AG04450 (cell line): ENCODE data around the gene ESPNL. TPM values are rescaled to one million over a fixed set of nuclear protein-coding genes. Genes with fewer than 3 reads are reported as not detected.

Source experiments
- CTCF ChIA-PET: fragments of 300-600, 350-600 bp; formaldehyde crosslinking; extraction: SDS; loops from one replicate; lab custom pipeline; 2022; ENCODE audit warnings: antibody characterized with exemption, inconsistent platforms; lab: Charles Lee
- POLR2A ChIA-PET: fragments of 350-600 bp; formaldehyde crosslinking; extraction: SDS; loops from one replicate; lab custom pipeline; 2021; ENCODE audit warnings: antibody characterized with exemption, inconsistent platforms; lab: Yijun Ruan, JAX
- DNase-seq: peaks from one replicate; pipeline ENCODE4 v3.0.0-alpha.2; 2011; ENCODE audit warnings: low read depth, low spot score
- H3K27ac ChIP-seq: one replicate; pipeline ENCODE4 v1.5.1; 2012; ENCODE audit warnings: low read depth, low read length, control low read depth
- H3K27me3 ChIP-seq: one replicate; pipeline ENCODE4 v1.6.0; 2012; ENCODE audit warnings: low read length; ENCODE audit not compliant: control insufficient read depth, insufficient read depth
- H3K4me3 ChIP-seq: 2 replicates; pipeline ENCODE4 v1.5.1; 2011; ENCODE audit warnings: mild to moderate bottlenecking, low read depth, low read length, control low read depth
- H3K9me3 ChIP-seq: 2 replicates; pipeline ENCODE4 v1.5.1; 2012; ENCODE audit warnings: low read length; ENCODE audit not compliant: control insufficient read depth, insufficient read depth
- CTCF ChIP-seq: IDR thresholded peaks from 2 replicates; pipeline ENCODE4 v1.5.1; 2011; ENCODE audit warnings: low read depth, low read length, control low read depth, inconsistent platforms
- polyA plus RNA-seq: library from polyadenylated mRNA; depleted of rRNA; stranded (reverse); fragments of >200 nt; gene quantifications from 2 replicates; pipeline ENCODE4 v1.2.3, GENCODE V29; 2011

ESPNL gene
- polyA plus RNA-seq, 1 experiment: 1.0 TPM

DNA sequence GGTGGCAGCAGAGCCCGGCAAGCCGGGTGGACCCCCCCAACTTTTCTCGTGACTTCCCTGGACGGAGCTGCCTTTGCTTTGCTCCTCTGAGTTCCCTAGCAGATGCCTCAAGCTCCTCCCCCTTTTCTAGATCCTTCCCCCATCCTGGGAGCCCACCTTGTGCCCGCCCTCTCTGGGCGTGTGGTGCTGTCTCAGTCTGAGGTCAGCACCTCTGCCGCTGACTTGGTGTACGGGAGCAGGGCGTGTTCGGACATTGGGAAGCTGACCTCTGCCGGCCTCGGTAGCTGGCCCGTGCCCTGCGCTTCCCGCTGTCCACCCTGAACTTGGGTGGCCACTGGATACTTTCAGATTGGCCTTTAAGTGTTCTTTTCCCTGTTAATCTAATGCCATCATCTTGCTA, 19.6 kb upstream of the ESPNL start:
- POLR2A ChIA-PET: no interaction called here
- no peak for TF ChIP-seq CTCF
- CTCF ChIA-PET: no interaction called here
- H3K27ac ChIP-seq: no peak overlapping the region
- H3K27me3 ChIP-seq: no peaks in the 10 kb centered on the region
- H3K9me3 ChIP-seq: peaks cover 4% of the 10 kb centered on the region; the same call in 1 of the 2 replicates
- DNase-seq: no peak
- no peak overlapping the region for H3K4me3 ChIP-seq

- Histone ChIP-seq H3K4me3 (no peak overlapping the region), H3K27ac (no peak overlapping the region), H3K9me3 (peaks cover 4% of the 10 kb centered on the region; the same call in 1 of the 2 replicates), H3K27me3 (no peaks in the 10 kb centered on the region)
- DNase-seq: no peak
- ChIA-PET POLR2A (no interaction called here), CTCF (no interaction called here)
- no peak for TF ChIP-seq CTCF
Observed at GRCh38 chr2:238081150-238081549, 19.0 kb upstream of the ESPNL start.

GRCh38 chr2:238081561-238081960, 18.6 kb upstream of the ESPNL start:
- no peak overlapping the region for H3K4me3 ChIP-seq
- DNase-seq: no peak
- ChIA-PET POLR2A (no interaction called here), CTCF (no interaction called here)
- no peak for TF ChIP-seq CTCF
- no peaks in the 10 kb centered on the region for H3K27me3 ChIP-seq
- no peak overlapping the region for H3K27ac ChIP-seq
- H3K9me3 ChIP-seq: peaks cover 4% of the 10 kb centered on the region; the same call in 1 of the 2 replicates

- no peak for DNase-seq
- Histone ChIP-seq H3K9me3 (peaks cover 4% of the 10 kb centered on the region; the same call in 1 of the 2 replicates), H3K27me3 (no peaks in the 10 kb centered on the region), H3K4me3 (no peak overlapping the region), H3K27ac (no peak overlapping the region)
- ChIA-PET CTCF (no interaction called here), POLR2A (no interaction called here)
- TF ChIP-seq CTCF: no peak
Observed at GRCh38 chr2:238082151-238082550, 18.0 kb upstream of the ESPNL start.

DNA sequence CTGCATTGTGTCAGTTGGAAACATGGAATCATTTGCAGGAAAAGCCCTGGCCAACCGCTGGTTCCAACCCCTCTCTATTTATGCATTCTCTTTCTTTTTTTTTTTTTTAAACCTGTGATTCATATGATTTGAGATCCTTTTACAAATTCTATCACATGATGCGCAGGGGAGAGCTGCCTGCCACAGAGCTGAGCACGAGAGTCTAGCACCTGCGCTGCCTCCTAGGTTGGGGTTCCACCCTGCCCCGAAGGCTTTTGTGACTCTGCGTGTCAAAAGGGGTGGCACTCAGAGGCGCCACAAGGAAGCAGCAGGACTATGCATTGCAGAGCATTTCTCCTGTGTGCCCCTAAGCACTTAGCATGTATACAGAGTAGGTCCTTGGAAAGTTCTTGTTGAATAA, 17.3 kb upstream of the ESPNL start:
- H3K9me3 ChIP-seq: peaks cover 4% of the 10 kb centered on the region; the same call in 1 of the 2 replicates
- DNase-seq: no peak
- H3K27me3 ChIP-seq: no peaks in the 10 kb centered on the region
- CTCF ChIA-PET: interaction anchor here (0.7 kb wide), 1 partner anchor 69 kb away, joined by 3 read pairs; no protein-coding TSS in a partner anchor
- no peak overlapping the region for H3K4me3 ChIP-seq
- TF ChIP-seq CTCF: no peak
- H3K27ac ChIP-seq: no peak overlapping the region
- POLR2A ChIA-PET: no interaction called here
